ENCODE data around the gene ANKRD13D. TPM values are rescaled to one million over a fixed set of nuclear protein-coding genes. Genes with fewer than 3 reads are reported as not detected.

Gene ANKRD13D
- total and polyA plus RNA-seq, 7 donors, result 4.1 to 8.6 (median 7.0) TPM

DNA sequence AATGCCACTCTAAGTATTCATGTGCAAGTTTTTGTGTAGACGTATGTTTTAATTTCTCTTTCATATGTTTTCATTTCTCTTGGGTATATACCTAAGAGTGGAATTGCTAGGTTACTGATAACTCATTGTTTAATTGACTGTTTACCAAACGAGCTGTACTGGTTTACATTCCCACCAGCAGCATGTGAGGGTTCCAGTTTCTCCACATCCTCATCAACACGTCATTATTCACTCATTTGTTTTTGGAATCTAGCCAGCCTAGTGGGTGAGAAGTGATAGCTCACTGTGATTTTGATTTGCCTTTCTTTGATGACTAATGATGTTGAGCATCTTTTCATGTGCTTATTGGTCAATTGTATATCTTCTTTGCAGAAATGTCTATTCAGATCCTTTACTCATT is 4.0 kb downstream of the ANKRD13D start:
- Histone ChIP-seq H3K9me3 (peaks cover 6% of the 10 kb centered on the region), H3K36me3 (ENCODE audit: insufficient read depth in 1 of 2, low read depth in 1 of 2) (peaks cover 0 to 33% of the 10 kb centered on the region in 2 donors), H3K27me3 (ENCODE audit: insufficient read depth in 3 of 3, low read length in 2 of 3) (no peaks in the 10 kb centered on the region), H3K27ac (no peak overlapping the region), H3K4me3 (no peak overlapping the region), H3K4me1 (peaks cover 18% of the 10 kb centered on the region)
- no peak for ATAC-seq
- TF ChIP-seq, protein P1, sequence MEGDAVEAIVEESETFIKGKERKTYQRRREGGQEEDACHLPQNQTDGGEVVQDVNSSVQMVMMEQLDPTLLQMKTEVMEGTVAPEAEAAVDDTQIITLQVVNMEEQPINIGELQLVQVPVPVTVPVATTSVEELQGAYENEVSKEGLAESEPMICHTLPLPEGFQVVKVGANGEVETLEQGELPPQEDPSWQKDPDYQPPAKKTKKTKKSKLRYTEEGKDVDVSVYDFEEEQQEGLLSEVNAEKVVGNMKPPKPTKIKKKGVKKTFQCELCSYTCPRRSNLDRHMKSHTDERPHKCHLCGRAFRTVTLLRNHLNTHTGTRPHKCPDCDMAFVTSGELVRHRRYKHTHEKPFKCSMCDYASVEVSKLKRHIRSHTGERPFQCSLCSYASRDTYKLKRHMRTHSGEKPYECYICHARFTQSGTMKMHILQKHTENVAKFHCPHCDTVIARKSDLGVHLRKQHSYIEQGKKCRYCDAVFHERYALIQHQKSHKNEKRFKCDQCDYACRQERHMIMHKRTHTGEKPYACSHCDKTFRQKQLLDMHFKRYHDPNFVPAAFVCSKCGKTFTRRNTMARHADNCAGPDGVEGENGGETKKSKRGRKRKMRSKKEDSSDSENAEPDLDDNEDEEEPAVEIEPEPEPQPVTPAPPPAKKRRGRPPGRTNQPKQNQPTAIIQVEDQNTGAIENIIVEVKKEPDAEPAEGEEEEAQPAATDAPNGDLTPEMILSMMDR (IDR thresholded peaks at IDR 0.05), result no peak
- DNase-seq, result no peak
- intact Hi-C loops (cut with DNase I), result no loop called here
- WGBS, 3 donors, result 44 to 59% (median 53%) methylated on average over 3 of the region's 3 CpGs

DNA sequence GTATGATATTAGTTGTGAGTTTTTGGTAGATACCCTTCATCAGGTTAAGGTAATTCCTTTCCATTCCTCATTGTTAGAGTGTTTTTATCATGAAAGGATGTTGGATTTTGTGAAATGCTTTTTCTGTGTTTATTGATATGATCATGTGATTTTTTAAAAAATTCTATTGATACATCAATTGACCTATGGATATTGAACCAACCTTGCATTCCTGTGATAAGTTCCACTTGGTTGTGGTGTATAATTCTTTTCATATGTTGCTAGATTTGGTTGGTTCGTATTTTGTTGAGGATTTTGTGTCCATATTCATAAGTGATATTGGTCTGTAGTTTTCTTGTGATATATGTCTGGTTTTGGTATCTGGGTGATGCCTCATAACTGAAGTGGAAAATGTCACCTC is 6.7 kb downstream of the ANKRD13D start:
- no peak for ATAC-seq
- peaks cover 0 to 47% of the 10 kb centered on the region in 2 donors for H3K36me3 ChIP-seq (ENCODE audit: insufficient read depth in 1 of 2, low read depth in 1 of 2)

DNA sequence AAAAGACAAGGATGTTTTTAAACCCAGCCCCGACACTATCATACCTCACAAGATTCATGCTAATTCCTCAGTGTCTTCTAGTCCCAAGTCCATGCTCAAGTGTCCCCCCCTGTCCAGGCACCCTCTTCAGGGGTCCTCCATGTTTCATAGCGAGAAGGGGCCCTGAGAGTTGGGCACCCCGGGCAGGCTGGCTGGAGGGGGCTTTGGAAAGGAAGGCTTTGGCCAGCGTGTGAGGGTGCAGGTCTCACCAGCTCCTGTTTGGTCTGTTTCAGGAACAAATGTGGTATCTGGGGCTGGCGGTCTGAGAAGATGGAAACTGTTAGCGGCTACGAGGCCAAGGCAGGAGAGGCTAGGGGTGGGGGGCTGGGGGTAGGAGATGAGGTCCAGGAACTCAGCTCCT is 9.7 kb downstream of the ANKRD13D start:
- no peaks in the 10 kb centered on the region for H3K27me3 ChIP-seq (ENCODE audit: insufficient read depth in 3 of 3, low read length in 2 of 3)
- H3K27ac ChIP-seq, result no peak overlapping the region
- ATAC-seq, result no peak
- intact Hi-C loops (cut with DNase I), result no loop called here
- H3K9me3 ChIP-seq, result peaks cover 6% of the 10 kb centered on the region
- DNase-seq, result no peak
- TF ChIP-seq, protein P1 (IDR thresholded peaks at IDR 0.05), result no peak
- peaks cover 17% of the 10 kb centered on the region for H3K4me1 ChIP-seq
- no peak overlapping the region for H3K4me3 ChIP-seq
- H3K36me3 ChIP-seq (ENCODE audit: insufficient read depth in 1 of 2, low read depth in 1 of 2), result peaks cover 0 to 40% of the 10 kb centered on the region in 2 donors
- WGBS, 3 donors, result 94 to 95% (median 94%) methylated on average over 7 of the region's 7 CpGs

More for the DNA sequence above, 6.7 kb downstream of the ANKRD13D start:
- no peak for DNase-seq
- no peak overlapping the region for H3K27ac ChIP-seq
- no peak overlapping the region for H3K4me3 ChIP-seq
- peaks cover 5% of the 10 kb centered on the region for H3K4me1 ChIP-seq
- H3K27me3 ChIP-seq (ENCODE audit: insufficient read depth in 3 of 3, low read length in 2 of 3), result no peaks in the 10 kb centered on the region
- 94 to 100% (median 99%) methylated on average over 1 of the region's 1 CpG for WGBS, 3 donors
- TF ChIP-seq, protein P1 (IDR thresholded peaks at IDR 0.05), result no peak
- H3K9me3 ChIP-seq, result peaks cover 6% of the 10 kb centered on the region
- intact Hi-C loops (cut with DNase I), result no loop called here

DNA sequence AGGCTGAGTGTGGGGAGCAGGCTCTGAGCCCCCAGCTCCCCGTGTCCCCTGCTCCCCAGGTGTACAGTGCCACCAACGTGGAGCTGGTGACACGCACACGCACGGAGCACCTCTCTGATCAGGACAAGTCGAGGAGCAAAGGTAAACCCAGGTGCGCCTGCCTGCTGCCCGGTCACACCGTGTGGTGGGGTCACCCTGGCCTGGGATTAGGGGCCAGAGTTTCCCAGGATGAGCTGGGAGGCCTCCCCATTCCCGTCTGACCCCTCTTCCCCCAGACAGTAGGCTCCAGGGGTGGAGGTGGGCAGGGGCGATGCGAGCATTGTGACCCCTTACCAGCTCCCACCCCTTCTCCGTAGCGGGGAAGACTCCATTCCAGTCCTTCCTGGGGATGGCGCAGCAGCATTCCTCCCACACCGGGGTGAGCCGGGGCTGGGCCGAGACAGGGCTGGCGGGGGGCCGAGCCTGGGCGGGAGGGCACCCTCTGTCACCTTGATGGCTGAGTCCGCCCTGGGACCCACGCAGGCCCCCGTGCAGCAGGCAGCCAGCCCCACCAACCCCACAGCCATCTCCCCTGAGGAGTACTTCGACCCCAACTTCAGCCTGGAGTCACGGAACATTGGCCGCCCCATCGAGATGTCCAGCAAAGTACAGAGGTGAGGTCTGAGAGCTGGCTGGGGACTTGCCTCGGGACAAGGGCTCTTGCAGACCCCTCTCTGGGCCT is 10.5 kb downstream of the ANKRD13D start:
- 92 to 95% (median 94%) methylated on average over 29 of the region's 29 CpGs for WGBS, 3 donors
- DNase-seq, result peak in 1 of 2 donors; percentile 14
- ATAC-seq, result no peak
- Histone ChIP-seq H3K9me3 (peaks cover 6% of the 10 kb centered on the region), H3K4me1 (peaks cover 25% of the 10 kb centered on the region), H3K4me3 (no peak overlapping the region), H3K36me3 (ENCODE audit: insufficient read depth in 1 of 2, low read depth in 1 of 2) (peaks cover 0 to 32% of the 10 kb centered on the region in 2 donors), H3K27ac (no peak overlapping the region), H3K27me3 (ENCODE audit: insufficient read depth in 3 of 3, low read length in 2 of 3) (no peaks in the 10 kb centered on the region)
- TF ChIP-seq, protein P1 (IDR thresholded peaks at IDR 0.05), result no peak
- intact Hi-C loops (cut with DNase I), result loop anchor here in 1 of 2 donors (5.0 kb wide), 1 partner anchor 32 kb away; the partner anchor contains the start of gene GRK2
